ENCODE results near the gene HIVEP3.

GRCh38 chr1:41892301-41892781 is 26.4 kb downstream of the HIVEP3 start:
- no peak for TF ChIP-seq POLR2A (IDR thresholded peaks at IDR 0.05; ENCODE audit: low read length)
- no peak for TF ChIP-seq GATA1 (IDR thresholded peaks at IDR 0.05; ENCODE audit: low read depth, low read length)

All from erythroblast (primary cell).